GM23338 (cell line): ENCODE measurements around the gene ADH6. TPM values are rescaled to one million over a fixed set of nuclear protein-coding genes. Genes with fewer than 3 reads are reported as not detected.

Experiments
- ATAC-seq: fragments of 200-7000 bp; cut with Tn5 transposase; 3 replicates; pipeline ENCODE4 v1.9.1; 2020
- DNase-seq: peaks from one replicate; pipeline ENCODE4 v3.0.0-alpha.2; 2015; ENCODE audit warnings: low spot score
- H2AFZ ChIP-seq: fragments of 200-600 bp; sonication (generic); 2 replicates; pipeline ENCODE4 v1.8.0; 2016; ENCODE audit warnings: antibody characterized with exemption, mild to moderate bottlenecking, moderate library complexity
- H3F3A ChIP-seq: fragments of 200-600 bp; sonication (generic); replicated peaks from 2 replicates; pipeline ENCODE4 v1.8.0; 2017; ENCODE audit warnings: antibody characterized with exemption, mixed run types, low read depth
- H3K27ac ChIP-seq: fragments of 200-600 bp; sonication (generic); 2 replicates; pipeline ENCODE4 v1.6.1; 2016; ENCODE audit warnings: low read depth
- H3K27me3 ChIP-seq: fragments of 200-600 bp; sonication (generic); 2 replicates; pipeline ENCODE4 v1.8.0; 2016; ENCODE audit warnings: mild to moderate bottlenecking, mixed run types, moderate library complexity; ENCODE audit not compliant: insufficient read depth
- H3K36me3 ChIP-seq: fragments of 200-600 bp; sonication (generic); 2 replicates; pipeline ENCODE4 v1.8.0; 2016; ENCODE audit warnings: mild to moderate bottlenecking; ENCODE audit not compliant: insufficient read depth
- H3K4me1 ChIP-seq: fragments of 200-600 bp; sonication (generic); 2 replicates; pipeline ENCODE4 v1.8.0; 2016; ENCODE audit warnings: mild to moderate bottlenecking, moderate library complexity; ENCODE audit not compliant: insufficient read depth
- H3K4me2 ChIP-seq: fragments of 200-600 bp; sonication (generic); 2 replicates; pipeline ENCODE4 v1.7.1; 2017; ENCODE audit warnings: mixed run types
- H3K4me3 ChIP-seq: fragments of 200-600 bp; sonication (generic); 2 replicates; pipeline ENCODE4 v1.6.1; 2016; ENCODE audit warnings: mixed run types
- H3K79me2 ChIP-seq: fragments of 200-600 bp; sonication (generic); replicated peaks from 2 replicates; pipeline ENCODE4 v1.8.0; 2017; ENCODE audit warnings: mild to moderate bottlenecking; ENCODE audit not compliant: insufficient read depth
- H3K9me2 ChIP-seq: fragments of 200-600 bp; sonication (generic); 2 replicates; pipeline ENCODE4 v1.8.0; 2017; ENCODE audit not compliant: insufficient read depth
- H4K20me1 ChIP-seq: fragments of 200-600 bp; sonication (generic); replicated peaks from 2 replicates; pipeline ENCODE4 v1.8.0; 2017; ENCODE audit warnings: mild to moderate bottlenecking; ENCODE audit not compliant: insufficient read depth
- H3K27ac Mint-ChIP-seq: 2 replicates; pipeline ENCODE4 v1.8.0; 2020; ENCODE audit warnings: inconsistent platforms, mild to moderate bottlenecking, moderate library complexity, mixed read lengths
- H3K27me3 Mint-ChIP-seq: 3 replicates; pipeline ENCODE4 v1.8.0; 2022; ENCODE audit warnings: low read depth, mild to moderate bottlenecking, moderate library complexity, mixed read lengths, inconsistent platforms; ENCODE audit not compliant: insufficient read depth, poor library complexity
- H3K36me3 Mint-ChIP-seq: 3 replicates; pipeline ENCODE4 v1.8.0; 2021; ENCODE audit warnings: low read depth, mild to moderate bottlenecking, inconsistent platforms, moderate library complexity, mixed read lengths
- H3K4me1 Mint-ChIP-seq: 3 replicates; pipeline ENCODE4 v1.8.0; 2020; ENCODE audit warnings: mild to moderate bottlenecking, inconsistent platforms, mixed read lengths
- H3K4me3 Mint-ChIP-seq: 3 replicates; pipeline ENCODE4 v1.8.0; 2021; ENCODE audit warnings: moderate library complexity, mild to moderate bottlenecking, inconsistent platforms, mixed read lengths
- H3K9me3 Mint-ChIP-seq: 3 replicates; pipeline ENCODE4 v1.8.0; 2020; ENCODE audit warnings: moderate library complexity, mild to moderate bottlenecking, inconsistent platforms, mixed read lengths
- CREB1 ChIP-seq: fragments of 250-450 bp; sonication (Bioruptor Pico); IDR thresholded peaks from 2 replicates; pipeline ENCODE4 v1.5.0; 2020; ENCODE audit warnings: low read depth, mild to moderate bottlenecking, moderate library complexity
- EZH2 ChIP-seq: fragments of 200-600 bp; sonication (generic); IDR thresholded peaks from one replicate; pipeline ENCODE4 v1.8.0; 2017; ENCODE audit warnings: antibody characterized with exemption, mild to moderate bottlenecking, low read depth; ENCODE audit not compliant: unreplicated experiment
- EZH2phosphoT487 ChIP-seq: fragments of 200-600 bp; sonication (generic); IDR thresholded peaks from one replicate; pipeline ENCODE4 v1.8.1; 2018; ENCODE audit warnings: antibody characterized with exemption; ENCODE audit not compliant: unreplicated experiment
- JUNB ChIP-seq: IDR thresholded peaks from one replicate; pipeline ENCODE4 v1.6.1; 2016; ENCODE audit warnings: antibody characterized with exemption; ENCODE audit not compliant: unreplicated experiment
- NANOG ChIP-seq: IDR thresholded peaks from 2 replicates; pipeline ENCODE4 v1.6.1; 2016; ENCODE audit warnings: antibody characterized with exemption, borderline replicate concordance
- POLR2AphosphoS5 ChIP-seq: IDR thresholded peaks from 2 replicates; pipeline ENCODE4 v1.6.1; 2016; ENCODE audit warnings: antibody characterized with exemption, low read depth
- STAT1 ChIP-seq: IDR thresholded peaks from one replicate; pipeline ENCODE4 v1.6.1; 2016; ENCODE audit warnings: antibody characterized with exemption; ENCODE audit not compliant: unreplicated experiment
- ZNF114 ChIP-seq: fragments of 250-450 bp; sonication (Bioruptor Pico); IDR thresholded peaks from 2 replicates; pipeline ENCODE4 v1.5.0; 2020; ENCODE audit warnings: mild to moderate bottlenecking, moderate library complexity
- ZNF331 ChIP-seq: fragments of 250-450 bp; sonication (Bioruptor Pico); IDR thresholded peaks from 2 replicates; pipeline ENCODE4 v1.5.0; 2020; ENCODE audit warnings: low read depth, mild to moderate bottlenecking, moderate library complexity
- ZNF462 ChIP-seq: fragments of 250-450 bp; sonication (Bioruptor Pico); IDR thresholded peaks from 2 replicates; pipeline ENCODE4 v1.5.0; 2020; ENCODE audit warnings: mild to moderate bottlenecking, moderate library complexity
- polyA plus RNA-seq: library from polyadenylated mRNA; unstranded; fragments of >200 nt; fragmentation: Nextera tagmentation; extraction: Ambion mirVana; gene quantifications from 2 replicates; pipeline ENCODE4 v1.2.1, GENCODE V29; 2016
- total RNA-seq: library from RNA; depleted of rRNA; stranded (reverse); fragments of >200 nt; shearing (Covaris generic); gene quantifications from 2 replicates; pipeline ENCODE4 v1.2.3, GENCODE V29; 2014
- TF ChIP-seq, protein P1 (sequence below): IDR thresholded peaks from 2 replicates; pipeline ENCODE4 v1.6.1; 2016; ENCODE audit warnings: antibody characterized with exemption
- TF ChIP-seq, protein P2 (sequence below), 2 experiments: fragments of 200-600 bp in 1 of 2; sonication (generic) in 1 of 2; conservative IDR thresholded peaks; 2 replicates each; pipeline versions ENCODE4 v1.5.1 to v1.6.1; 2016 to 2017; ENCODE audit warnings: antibody characterized with exemption in 2 of 2, low read depth in 2 of 2, mild to moderate bottlenecking in 2 of 2, moderate library complexity in 1 of 2
- TF ChIP-seq, protein P3 (sequence below): IDR thresholded peaks from one replicate; pipeline ENCODE4 v1.6.1; 2018; ENCODE audit warnings: antibody characterized with exemption; ENCODE audit not compliant: unreplicated experiment

ADH6 gene
- total and polyA plus RNA-seq, 2 experiments from 2014 or later: 0.58 TPM; not detected in 1

- Mint-ChIP-seq H3K4me3 (no peak overlapping the region), H3K9me3 (peaks cover 14% of the 10 kb centered on the region), H3K36me3 (peaks cover 6% of the 10 kb centered on the region), H3K27ac (no peak overlapping the region), H3K27me3 (peaks cover 2% of the 10 kb centered on the region), H3K4me1 (peaks cover 8% of the 10 kb centered on the region)
- no peaks in the 10 kb centered on the region for H4K20me1 ChIP-seq
- no peak overlapping the region for H3K27ac ChIP-seq
- H3K4me1 ChIP-seq: no peaks in the 10 kb centered on the region
- no peaks in the 10 kb centered on the region for H3F3A ChIP-seq
- no peak overlapping the region for H3K4me2 ChIP-seq
- no peaks in the 10 kb centered on the region for H3K36me3 ChIP-seq
- no peak for TF ChIP-seq CREB1 (CRISPR knock-in tag)
- no peak for TF ChIP-seq JUNB
- no peak for TF ChIP-seq NANOG
- TF ChIP-seq STAT1: no peak
- TF ChIP-seq POLR2AphosphoS5: no peak
- TF ChIP-seq, protein P1, sequence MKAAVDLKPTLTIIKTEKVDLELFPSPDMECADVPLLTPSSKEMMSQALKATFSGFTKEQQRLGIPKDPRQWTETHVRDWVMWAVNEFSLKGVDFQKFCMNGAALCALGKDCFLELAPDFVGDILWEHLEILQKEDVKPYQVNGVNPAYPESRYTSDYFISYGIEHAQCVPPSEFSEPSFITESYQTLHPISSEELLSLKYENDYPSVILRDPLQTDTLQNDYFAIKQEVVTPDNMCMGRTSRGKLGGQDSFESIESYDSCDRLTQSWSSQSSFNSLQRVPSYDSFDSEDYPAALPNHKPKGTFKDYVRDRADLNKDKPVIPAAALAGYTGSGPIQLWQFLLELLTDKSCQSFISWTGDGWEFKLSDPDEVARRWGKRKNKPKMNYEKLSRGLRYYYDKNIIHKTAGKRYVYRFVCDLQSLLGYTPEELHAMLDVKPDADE: no peak
- TF ChIP-seq, protein P2, sequence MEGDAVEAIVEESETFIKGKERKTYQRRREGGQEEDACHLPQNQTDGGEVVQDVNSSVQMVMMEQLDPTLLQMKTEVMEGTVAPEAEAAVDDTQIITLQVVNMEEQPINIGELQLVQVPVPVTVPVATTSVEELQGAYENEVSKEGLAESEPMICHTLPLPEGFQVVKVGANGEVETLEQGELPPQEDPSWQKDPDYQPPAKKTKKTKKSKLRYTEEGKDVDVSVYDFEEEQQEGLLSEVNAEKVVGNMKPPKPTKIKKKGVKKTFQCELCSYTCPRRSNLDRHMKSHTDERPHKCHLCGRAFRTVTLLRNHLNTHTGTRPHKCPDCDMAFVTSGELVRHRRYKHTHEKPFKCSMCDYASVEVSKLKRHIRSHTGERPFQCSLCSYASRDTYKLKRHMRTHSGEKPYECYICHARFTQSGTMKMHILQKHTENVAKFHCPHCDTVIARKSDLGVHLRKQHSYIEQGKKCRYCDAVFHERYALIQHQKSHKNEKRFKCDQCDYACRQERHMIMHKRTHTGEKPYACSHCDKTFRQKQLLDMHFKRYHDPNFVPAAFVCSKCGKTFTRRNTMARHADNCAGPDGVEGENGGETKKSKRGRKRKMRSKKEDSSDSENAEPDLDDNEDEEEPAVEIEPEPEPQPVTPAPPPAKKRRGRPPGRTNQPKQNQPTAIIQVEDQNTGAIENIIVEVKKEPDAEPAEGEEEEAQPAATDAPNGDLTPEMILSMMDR (conservative IDR thresholded peaks at IDR 0.05; ENCODE audit: low read depth in 2 of 2): no peak
- no peak for TF ChIP-seq EZH2phosphoT487
- no peak for TF ChIP-seq ZNF331 (CRISPR knock-in tag)
- TF ChIP-seq ZNF114 (CRISPR knock-in tag): no peak
- no peak for TF ChIP-seq ZNF462 (CRISPR knock-in tag)
- TF ChIP-seq, protein P3, sequence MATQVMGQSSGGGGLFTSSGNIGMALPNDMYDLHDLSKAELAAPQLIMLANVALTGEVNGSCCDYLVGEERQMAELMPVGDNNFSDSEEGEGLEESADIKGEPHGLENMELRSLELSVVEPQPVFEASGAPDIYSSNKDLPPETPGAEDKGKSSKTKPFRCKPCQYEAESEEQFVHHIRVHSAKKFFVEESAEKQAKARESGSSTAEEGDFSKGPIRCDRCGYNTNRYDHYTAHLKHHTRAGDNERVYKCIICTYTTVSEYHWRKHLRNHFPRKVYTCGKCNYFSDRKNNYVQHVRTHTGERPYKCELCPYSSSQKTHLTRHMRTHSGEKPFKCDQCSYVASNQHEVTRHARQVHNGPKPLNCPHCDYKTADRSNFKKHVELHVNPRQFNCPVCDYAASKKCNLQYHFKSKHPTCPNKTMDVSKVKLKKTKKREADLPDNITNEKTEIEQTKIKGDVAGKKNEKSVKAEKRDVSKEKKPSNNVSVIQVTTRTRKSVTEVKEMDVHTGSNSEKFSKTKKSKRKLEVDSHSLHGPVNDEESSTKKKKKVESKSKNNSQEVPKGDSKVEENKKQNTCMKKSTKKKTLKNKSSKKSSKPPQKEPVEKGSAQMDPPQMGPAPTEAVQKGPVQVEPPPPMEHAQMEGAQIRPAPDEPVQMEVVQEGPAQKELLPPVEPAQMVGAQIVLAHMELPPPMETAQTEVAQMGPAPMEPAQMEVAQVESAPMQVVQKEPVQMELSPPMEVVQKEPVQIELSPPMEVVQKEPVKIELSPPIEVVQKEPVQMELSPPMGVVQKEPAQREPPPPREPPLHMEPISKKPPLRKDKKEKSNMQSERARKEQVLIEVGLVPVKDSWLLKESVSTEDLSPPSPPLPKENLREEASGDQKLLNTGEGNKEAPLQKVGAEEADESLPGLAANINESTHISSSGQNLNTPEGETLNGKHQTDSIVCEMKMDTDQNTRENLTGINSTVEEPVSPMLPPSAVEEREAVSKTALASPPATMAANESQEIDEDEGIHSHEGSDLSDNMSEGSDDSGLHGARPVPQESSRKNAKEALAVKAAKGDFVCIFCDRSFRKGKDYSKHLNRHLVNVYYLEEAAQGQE: no peak
- TF ChIP-seq EZH2: no peak
- H3K4me3 ChIP-seq: no peak overlapping the region
- H3K79me2 ChIP-seq: no peaks in the 10 kb centered on the region
- H3K27me3 ChIP-seq: no peaks in the 10 kb centered on the region
- no peak overlapping the region for H2AFZ ChIP-seq
- no peaks in the 10 kb centered on the region for H3K9me2 ChIP-seq
- no peak for ATAC-seq
- DNase-seq: no peak
Observed at GRCh38 chr4:99200138-99200537, 18.9 kb downstream of the ADH6 start.
